GM23338 (cell line): ENCODE measurements around the gene ZNF365. TPM values are rescaled to one million over a fixed set of nuclear protein-coding genes. Genes with fewer than 3 reads are reported as not detected.
"Not testable (repeated sequence)": the region's sequence is repeated elsewhere in the genome, so short reads cannot be mapped to it uniquely, and the experiment has no call there.

Experiments used
- ATAC-seq: fragments of 200-7000 bp; cut with Tn5 transposase; 3 replicates; pipeline ENCODE4 v1.9.1; 2020
- DNase-seq: peaks from one replicate; pipeline ENCODE4 v3.0.0-alpha.2; 2015; ENCODE audit warnings: low spot score
- H2AFZ ChIP-seq: fragments of 200-600 bp; sonication (generic); 2 replicates; pipeline ENCODE4 v1.8.0; 2016; ENCODE audit warnings: antibody characterized with exemption, mild to moderate bottlenecking, moderate library complexity
- H3F3A ChIP-seq: fragments of 200-600 bp; sonication (generic); replicated peaks from 2 replicates; pipeline ENCODE4 v1.8.0; 2017; ENCODE audit warnings: antibody characterized with exemption, mixed run types, low read depth
- H3K27ac ChIP-seq: fragments of 200-600 bp; sonication (generic); 2 replicates; pipeline ENCODE4 v1.6.1; 2016; ENCODE audit warnings: low read depth
- H3K27me3 ChIP-seq: fragments of 200-600 bp; sonication (generic); 2 replicates; pipeline ENCODE4 v1.8.0; 2016; ENCODE audit warnings: mild to moderate bottlenecking, mixed run types, moderate library complexity; ENCODE audit not compliant: insufficient read depth
- H3K36me3 ChIP-seq: fragments of 200-600 bp; sonication (generic); 2 replicates; pipeline ENCODE4 v1.8.0; 2016; ENCODE audit warnings: mild to moderate bottlenecking; ENCODE audit not compliant: insufficient read depth
- H3K4me1 ChIP-seq: fragments of 200-600 bp; sonication (generic); 2 replicates; pipeline ENCODE4 v1.8.0; 2016; ENCODE audit warnings: mild to moderate bottlenecking, moderate library complexity; ENCODE audit not compliant: insufficient read depth
- H3K4me2 ChIP-seq: fragments of 200-600 bp; sonication (generic); 2 replicates; pipeline ENCODE4 v1.7.1; 2017; ENCODE audit warnings: mixed run types
- H3K4me3 ChIP-seq: fragments of 200-600 bp; sonication (generic); 2 replicates; pipeline ENCODE4 v1.6.1; 2016; ENCODE audit warnings: mixed run types
- H3K79me2 ChIP-seq: fragments of 200-600 bp; sonication (generic); replicated peaks from 2 replicates; pipeline ENCODE4 v1.8.0; 2017; ENCODE audit warnings: mild to moderate bottlenecking; ENCODE audit not compliant: insufficient read depth
- H3K9me2 ChIP-seq: fragments of 200-600 bp; sonication (generic); 2 replicates; pipeline ENCODE4 v1.8.0; 2017; ENCODE audit not compliant: insufficient read depth
- H4K20me1 ChIP-seq: fragments of 200-600 bp; sonication (generic); replicated peaks from 2 replicates; pipeline ENCODE4 v1.8.0; 2017; ENCODE audit warnings: mild to moderate bottlenecking; ENCODE audit not compliant: insufficient read depth
- H3K27ac Mint-ChIP-seq: 2 replicates; pipeline ENCODE4 v1.8.0; 2020; ENCODE audit warnings: inconsistent platforms, mild to moderate bottlenecking, moderate library complexity, mixed read lengths
- H3K27me3 Mint-ChIP-seq: 3 replicates; pipeline ENCODE4 v1.8.0; 2022; ENCODE audit warnings: low read depth, mild to moderate bottlenecking, moderate library complexity, mixed read lengths, inconsistent platforms; ENCODE audit not compliant: insufficient read depth, poor library complexity
- H3K36me3 Mint-ChIP-seq: 3 replicates; pipeline ENCODE4 v1.8.0; 2021; ENCODE audit warnings: low read depth, mild to moderate bottlenecking, inconsistent platforms, moderate library complexity, mixed read lengths
- H3K4me1 Mint-ChIP-seq: 3 replicates; pipeline ENCODE4 v1.8.0; 2020; ENCODE audit warnings: mild to moderate bottlenecking, inconsistent platforms, mixed read lengths
- H3K4me3 Mint-ChIP-seq: 3 replicates; pipeline ENCODE4 v1.8.0; 2021; ENCODE audit warnings: moderate library complexity, mild to moderate bottlenecking, inconsistent platforms, mixed read lengths
- H3K9me3 Mint-ChIP-seq: 3 replicates; pipeline ENCODE4 v1.8.0; 2020; ENCODE audit warnings: moderate library complexity, mild to moderate bottlenecking, inconsistent platforms, mixed read lengths
- EZH2 ChIP-seq: fragments of 200-600 bp; sonication (generic); IDR thresholded peaks from one replicate; pipeline ENCODE4 v1.8.0; 2017; ENCODE audit warnings: antibody characterized with exemption, mild to moderate bottlenecking, low read depth; ENCODE audit not compliant: unreplicated experiment
- EZH2phosphoT487 ChIP-seq: fragments of 200-600 bp; sonication (generic); IDR thresholded peaks from one replicate; pipeline ENCODE4 v1.8.1; 2018; ENCODE audit warnings: antibody characterized with exemption; ENCODE audit not compliant: unreplicated experiment
- JUNB ChIP-seq: IDR thresholded peaks from one replicate; pipeline ENCODE4 v1.6.1; 2016; ENCODE audit warnings: antibody characterized with exemption; ENCODE audit not compliant: unreplicated experiment
- NANOG ChIP-seq: IDR thresholded peaks from 2 replicates; pipeline ENCODE4 v1.6.1; 2016; ENCODE audit warnings: antibody characterized with exemption, borderline replicate concordance
- POLR2AphosphoS5 ChIP-seq: IDR thresholded peaks from 2 replicates; pipeline ENCODE4 v1.6.1; 2016; ENCODE audit warnings: antibody characterized with exemption, low read depth
- STAT1 ChIP-seq: IDR thresholded peaks from one replicate; pipeline ENCODE4 v1.6.1; 2016; ENCODE audit warnings: antibody characterized with exemption; ENCODE audit not compliant: unreplicated experiment
- ZNF114 ChIP-seq: fragments of 250-450 bp; sonication (Bioruptor Pico); IDR thresholded peaks from 2 replicates; pipeline ENCODE4 v1.5.0; 2020; ENCODE audit warnings: mild to moderate bottlenecking, moderate library complexity
- ZNF331 ChIP-seq: fragments of 250-450 bp; sonication (Bioruptor Pico); IDR thresholded peaks from 2 replicates; pipeline ENCODE4 v1.5.0; 2020; ENCODE audit warnings: low read depth, mild to moderate bottlenecking, moderate library complexity
- polyA plus RNA-seq: library from polyadenylated mRNA; unstranded; fragments of >200 nt; fragmentation: Nextera tagmentation; extraction: Ambion mirVana; gene quantifications from 2 replicates; pipeline ENCODE4 v1.2.1, GENCODE V29; 2016
- total RNA-seq: library from RNA; depleted of rRNA; stranded (reverse); fragments of >200 nt; shearing (Covaris generic); gene quantifications from 2 replicates; pipeline ENCODE4 v1.2.3, GENCODE V29; 2014
- TF ChIP-seq, protein P1 (sequence below): fragments of 250-450 bp; sonication (Bioruptor Pico); IDR thresholded peaks from 2 replicates; pipeline ENCODE4 v1.5.0; 2020; ENCODE audit warnings: mild to moderate bottlenecking, moderate library complexity
- TF ChIP-seq, protein P2 (sequence below): IDR thresholded peaks from one replicate; pipeline ENCODE4 v1.6.1; 2018; ENCODE audit warnings: antibody characterized with exemption; ENCODE audit not compliant: unreplicated experiment

The ZNF365 gene
- total and polyA plus RNA-seq, 2 experiments from 2014 or later = 0.19 to 0.59 TPM

DNA sequence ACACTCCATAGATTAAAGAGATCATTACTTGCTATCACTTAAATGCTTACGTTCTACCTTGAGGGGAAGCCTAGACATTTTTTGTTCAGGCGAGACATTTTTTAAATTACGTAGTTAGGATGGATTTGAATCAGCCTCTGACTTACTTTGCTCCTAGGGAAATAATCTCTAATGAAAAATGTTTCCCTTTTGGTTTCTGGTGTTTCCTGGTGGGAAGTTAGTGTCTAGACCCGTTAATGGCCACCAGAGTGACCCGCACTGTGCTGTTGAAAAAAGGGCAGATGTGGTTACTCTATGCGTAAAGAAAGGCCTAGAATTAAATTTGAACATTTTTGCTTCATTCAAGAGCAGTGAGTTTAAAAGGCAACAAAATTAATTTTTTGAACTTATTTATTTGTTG, 3.8 kb downstream of the ZNF365 start (continued):
- TF ChIP-seq, protein P1, sequence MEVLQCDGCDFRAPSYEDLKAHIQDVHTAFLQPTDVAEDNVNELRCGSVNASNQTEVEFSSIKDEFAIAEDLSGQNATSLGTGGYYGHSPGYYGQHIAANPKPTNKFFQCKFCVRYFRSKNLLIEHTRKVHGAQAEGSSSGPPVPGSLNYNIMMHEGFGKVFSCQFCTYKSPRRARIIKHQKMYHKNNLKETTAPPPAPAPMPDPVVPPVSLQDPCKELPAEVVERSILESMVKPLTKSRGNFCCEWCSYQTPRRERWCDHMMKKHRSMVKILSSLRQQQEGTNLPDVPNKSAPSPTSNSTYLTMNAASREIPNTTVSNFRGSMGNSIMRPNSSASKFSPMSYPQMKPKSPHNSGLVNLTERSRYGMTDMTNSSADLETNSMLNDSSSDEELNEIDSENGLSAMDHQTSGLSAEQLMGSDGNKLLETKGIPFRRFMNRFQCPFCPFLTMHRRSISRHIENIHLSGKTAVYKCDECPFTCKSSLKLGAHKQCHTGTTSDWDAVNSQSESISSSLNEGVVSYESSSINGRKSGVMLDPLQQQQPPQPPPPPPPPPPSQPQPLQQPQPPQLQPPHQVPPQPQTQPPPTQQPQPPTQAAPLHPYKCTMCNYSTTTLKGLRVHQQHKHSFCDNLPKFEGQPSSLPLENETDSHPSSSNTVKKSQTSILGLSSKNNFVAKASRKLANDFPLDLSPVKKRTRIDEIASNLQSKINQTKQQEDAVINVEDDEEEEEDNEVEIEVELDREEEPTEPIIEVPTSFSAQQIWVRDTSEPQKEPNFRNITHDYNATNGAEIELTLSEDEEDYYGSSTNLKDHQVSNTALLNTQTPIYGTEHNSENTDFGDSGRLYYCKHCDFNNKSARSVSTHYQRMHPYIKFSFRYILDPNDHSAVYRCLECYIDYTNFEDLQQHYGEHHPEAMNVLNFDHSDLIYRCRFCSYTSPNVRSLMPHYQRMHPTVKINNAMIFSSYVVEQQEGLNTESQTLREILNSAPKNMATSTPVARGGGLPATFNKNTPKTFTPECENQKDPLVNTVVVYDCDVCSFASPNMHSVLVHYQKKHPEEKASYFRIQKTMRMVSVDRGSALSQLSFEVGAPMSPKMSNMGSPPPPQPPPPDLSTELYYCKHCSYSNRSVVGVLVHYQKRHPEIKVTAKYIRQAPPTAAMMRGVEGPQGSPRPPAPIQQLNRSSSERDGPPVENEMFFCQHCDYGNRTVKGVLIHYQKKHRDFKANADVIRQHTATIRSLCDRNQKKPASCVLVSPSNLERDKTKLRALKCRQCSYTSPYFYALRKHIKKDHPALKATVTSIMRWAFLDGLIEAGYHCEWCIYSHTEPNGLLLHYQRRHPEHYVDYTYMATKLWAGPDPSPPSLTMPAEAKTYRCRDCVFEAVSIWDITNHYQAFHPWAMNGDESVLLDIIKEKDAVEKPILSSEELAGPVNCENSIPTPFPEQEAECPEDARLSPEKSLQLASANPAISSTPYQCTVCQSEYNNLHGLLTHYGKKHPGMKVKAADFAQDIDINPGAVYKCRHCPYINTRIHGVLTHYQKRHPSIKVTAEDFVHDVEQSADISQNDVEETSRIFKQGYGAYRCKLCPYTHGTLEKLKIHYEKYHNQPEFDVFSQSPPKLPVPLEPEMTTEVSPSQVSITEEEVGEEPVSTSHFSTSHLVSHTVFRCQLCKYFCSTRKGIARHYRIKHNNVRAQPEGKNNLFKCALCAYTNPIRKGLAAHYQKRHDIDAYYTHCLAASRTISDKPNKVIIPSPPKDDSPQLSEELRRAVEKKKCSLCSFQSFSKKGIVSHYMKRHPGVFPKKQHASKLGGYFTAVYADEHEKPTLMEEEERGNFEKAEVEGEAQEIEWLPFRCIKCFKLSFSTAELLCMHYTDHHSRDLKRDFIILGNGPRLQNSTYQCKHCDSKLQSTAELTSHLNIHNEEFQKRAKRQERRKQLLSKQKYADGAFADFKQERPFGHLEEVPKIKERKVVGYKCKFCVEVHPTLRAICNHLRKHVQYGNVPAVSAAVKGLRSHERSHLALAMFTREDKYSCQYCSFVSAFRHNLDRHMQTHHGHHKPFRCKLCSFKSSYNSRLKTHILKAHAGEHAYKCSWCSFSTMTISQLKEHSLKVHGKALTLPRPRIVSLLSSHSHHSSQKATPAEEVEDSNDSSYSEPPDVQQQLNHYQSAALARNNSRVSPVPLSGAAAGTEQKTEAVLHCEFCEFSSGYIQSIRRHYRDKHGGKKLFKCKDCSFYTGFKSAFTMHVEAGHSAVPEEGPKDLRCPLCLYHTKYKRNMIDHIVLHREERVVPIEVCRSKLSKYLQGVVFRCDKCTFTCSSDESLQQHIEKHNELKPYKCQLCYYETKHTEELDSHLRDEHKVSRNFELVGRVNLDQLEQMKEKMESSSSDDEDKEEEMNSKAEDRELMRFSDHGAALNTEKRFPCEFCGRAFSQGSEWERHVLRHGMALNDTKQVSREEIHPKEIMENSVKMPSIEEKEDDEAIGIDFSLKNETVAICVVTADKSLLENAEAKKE (CRISPR knock-in tag) = no peak
- TF ChIP-seq, protein P2, sequence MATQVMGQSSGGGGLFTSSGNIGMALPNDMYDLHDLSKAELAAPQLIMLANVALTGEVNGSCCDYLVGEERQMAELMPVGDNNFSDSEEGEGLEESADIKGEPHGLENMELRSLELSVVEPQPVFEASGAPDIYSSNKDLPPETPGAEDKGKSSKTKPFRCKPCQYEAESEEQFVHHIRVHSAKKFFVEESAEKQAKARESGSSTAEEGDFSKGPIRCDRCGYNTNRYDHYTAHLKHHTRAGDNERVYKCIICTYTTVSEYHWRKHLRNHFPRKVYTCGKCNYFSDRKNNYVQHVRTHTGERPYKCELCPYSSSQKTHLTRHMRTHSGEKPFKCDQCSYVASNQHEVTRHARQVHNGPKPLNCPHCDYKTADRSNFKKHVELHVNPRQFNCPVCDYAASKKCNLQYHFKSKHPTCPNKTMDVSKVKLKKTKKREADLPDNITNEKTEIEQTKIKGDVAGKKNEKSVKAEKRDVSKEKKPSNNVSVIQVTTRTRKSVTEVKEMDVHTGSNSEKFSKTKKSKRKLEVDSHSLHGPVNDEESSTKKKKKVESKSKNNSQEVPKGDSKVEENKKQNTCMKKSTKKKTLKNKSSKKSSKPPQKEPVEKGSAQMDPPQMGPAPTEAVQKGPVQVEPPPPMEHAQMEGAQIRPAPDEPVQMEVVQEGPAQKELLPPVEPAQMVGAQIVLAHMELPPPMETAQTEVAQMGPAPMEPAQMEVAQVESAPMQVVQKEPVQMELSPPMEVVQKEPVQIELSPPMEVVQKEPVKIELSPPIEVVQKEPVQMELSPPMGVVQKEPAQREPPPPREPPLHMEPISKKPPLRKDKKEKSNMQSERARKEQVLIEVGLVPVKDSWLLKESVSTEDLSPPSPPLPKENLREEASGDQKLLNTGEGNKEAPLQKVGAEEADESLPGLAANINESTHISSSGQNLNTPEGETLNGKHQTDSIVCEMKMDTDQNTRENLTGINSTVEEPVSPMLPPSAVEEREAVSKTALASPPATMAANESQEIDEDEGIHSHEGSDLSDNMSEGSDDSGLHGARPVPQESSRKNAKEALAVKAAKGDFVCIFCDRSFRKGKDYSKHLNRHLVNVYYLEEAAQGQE = no peak
- TF ChIP-seq STAT1 (no peak), NANOG (no peak), JUNB (no peak), EZH2 (no peak), ZNF331 (CRISPR knock-in tag) (no peak), POLR2AphosphoS5 (no peak), EZH2phosphoT487 (no peak), ZNF114 (no peak)

DNA sequence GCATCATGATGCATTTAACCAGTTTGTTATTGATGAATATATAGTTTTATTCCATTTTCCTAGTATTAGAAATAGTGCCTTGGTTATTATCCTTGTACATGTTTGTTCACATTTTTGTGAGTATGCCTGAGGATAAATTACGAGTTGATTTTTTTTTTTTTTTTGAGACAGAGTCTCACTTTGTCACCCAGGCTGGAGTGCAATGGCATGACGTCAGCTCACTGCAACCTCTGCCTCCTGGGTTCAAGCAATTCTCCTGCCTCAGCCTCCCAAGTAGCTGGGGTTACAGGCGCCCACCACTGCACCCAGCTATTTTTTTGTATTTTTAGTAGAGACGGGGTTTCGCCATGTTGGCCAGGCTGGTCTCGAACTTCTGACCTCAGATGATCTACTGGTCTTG, 4.7 kb downstream of the ZNF365 start:
- H3K9me3 Mint-ChIP-seq, H3K36me3 Mint-ChIP-seq, H3K4me2 ChIP-seq, H3K4me1 Mint-ChIP-seq, H2AFZ ChIP-seq, H3K27ac Mint-ChIP-seq, H3K4me3 Mint-ChIP-seq, ATAC-seq, H3K27ac ChIP-seq, H3F3A ChIP-seq, H3K9me2 ChIP-seq, H3K79me2 ChIP-seq, H4K20me1 ChIP-seq, H3K27me3 Mint-ChIP-seq, H3K4me1 ChIP-seq, H3K36me3 ChIP-seq, H3K4me3 ChIP-seq, DNase-seq: not testable (repeated sequence)
- peaks cover 17% of the 10 kb centered on the region for H3K27me3 ChIP-seq
